Esophagus muscularis mucosa (tissue), 4 donors: ENCODE results near the gene FAM168B. TPM values are rescaled to one million over a fixed set of nuclear protein-coding genes. Genes with fewer than 3 reads are reported as not detected.

ENCODE experiments used
- DNase-seq: peaks from one replicate; pipeline ENCODE4 v3.0.0-alpha.2; 2017; ENCODE audit errors: extremely low spot score
- H3K27ac ChIP-seq, 4 donors: fragments of 200-600 bp; sonication (generic); replicated peaks in 1 of 4; 1 replicate in 3 of 4; 2 replicates in 1 of 4; pipeline ENCODE4 v1.5.1; 2016 to 2019; ENCODE audit warnings: mild to moderate bottlenecking in 1 of 4
- H3K27me3 ChIP-seq, 4 donors: fragments of 200-600 bp; sonication (generic); one replicate each; pipeline versions ENCODE4 v1.5.1 to v1.6.0; 2016 to 2019
- H3K36me3 ChIP-seq, 4 donors: fragments of 200-600 bp; sonication (generic); one replicate each; pipeline ENCODE4 v1.5.1; 2016 to 2019
- H3K4me1 ChIP-seq, 4 donors: fragments of 200-600 bp; sonication (generic); one replicate each; pipeline ENCODE4 v1.5.1; 2016 to 2019
- H3K4me3 ChIP-seq, 4 donors: fragments of 200-600 bp; sonication (generic); 1 replicate in 2 of 4; 2 replicates in 2 of 4; pipeline ENCODE4 v1.5.1; 2016 to 2019; ENCODE audit warnings: mild to moderate bottlenecking in 4 of 4, moderate library complexity in 1 of 4
- H3K9me3 ChIP-seq, 4 donors: fragments of 200-600 bp; sonication (generic); 1 replicate in 3 of 4; 2 replicates in 1 of 4; pipeline ENCODE4 v1.5.1; 2016 to 2019
- EP300 ChIP-seq: sonication (generic); formaldehyde crosslinking; IDR thresholded peaks from one replicate; pipeline ENCODE4 v1.6.1; 2017; ENCODE audit warnings: antibody characterized with exemption
- POLR2A ChIP-seq: fragments of 450-650 bp; IDR thresholded peaks from one replicate; pipeline ENCODE4 v1.6.1; 2017; ENCODE audit warnings: antibody characterized with exemption, moderate library complexity, mild to moderate bottlenecking, low read depth
- POLR2AphosphoS5 ChIP-seq, 2 donors: sonication (generic); formaldehyde crosslinking; IDR thresholded peaks; one replicate each; pipeline ENCODE4 v1.6.1; 2017; ENCODE audit warnings: antibody characterized with exemption in 2 of 2
- WGBS: methylation state at CpG from one replicate; pipeline ENCODE4 v1.1.5; 2018; 5-methylcytosine and 5-hydroxymethylcytosine counted together
- intact Hi-C: fragments of 100-400 bp; cut with DNase I; formaldehyde crosslinking; loops from one replicate; pipeline ENCODE4 v1.15.1; 2023
- total RNA-seq, 4 donors: library from RNA; depleted of rRNA; stranded (reverse); fragments of >200 nt; gene quantifications; one replicate each; pipeline versions ENCODE4 v1.1.0 to v1.2.1, GENCODE V29; 2016
- TF ChIP-seq, protein P1 (sequence below), 3 experiments: fragments of 200-600 bp in 2 of 3; fragments of 450-650 bp in 1 of 3; sonication (generic) in 2 of 3; IDR thresholded peaks; one replicate each; pipeline ENCODE4 v1.5.1; 2017 to 2019; ENCODE audit warnings: antibody characterized with exemption in 3 of 3, mild to moderate bottlenecking in 2 of 3, moderate library complexity in 1 of 3

Gene FAM168B
- total RNA-seq, 4 donors from 2014 or later = 155 to 193 (median 182) TPM

DNA sequence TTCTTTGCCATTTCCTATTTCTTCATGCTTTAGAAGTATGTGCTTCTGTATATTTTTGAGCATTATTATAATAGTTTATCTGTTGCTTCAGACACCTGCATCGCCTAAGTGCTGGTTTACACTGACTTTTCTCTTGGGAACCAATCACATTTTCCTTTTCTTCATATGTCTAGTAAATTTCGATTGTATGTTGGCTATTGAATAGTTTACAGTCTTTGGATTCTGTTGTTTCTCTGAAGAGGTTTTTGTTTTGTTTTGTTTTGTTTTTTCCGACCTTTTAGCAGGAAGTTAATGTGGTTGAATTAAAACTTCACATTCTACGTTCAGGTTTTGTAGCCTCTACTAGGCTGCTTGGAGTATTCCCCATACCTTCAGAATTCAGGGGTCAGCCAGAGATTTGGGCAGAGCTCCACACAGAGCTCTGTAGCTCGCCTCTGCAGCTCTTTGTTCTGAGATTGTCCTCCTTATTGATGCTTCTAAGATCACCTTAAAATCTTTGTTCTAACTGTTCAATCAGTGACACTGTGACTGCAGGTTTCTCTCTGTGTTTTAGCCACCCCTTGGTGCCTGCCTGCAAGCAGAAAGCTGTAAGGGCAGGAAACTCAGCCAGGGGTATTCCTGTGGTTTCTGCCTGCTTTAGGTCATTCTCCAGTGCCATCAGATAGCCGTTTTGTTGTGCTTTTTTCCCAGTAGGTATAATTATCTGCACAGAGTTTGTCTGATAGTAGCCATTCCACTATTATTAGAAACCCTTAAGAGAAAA, 83.4 kb downstream of the FAM168B start:
- TF ChIP-seq POLR2A (no peak), EP300 (no peak), POLR2AphosphoS5 (IDR thresholded peaks at IDR 0.05) (no peak)
- TF ChIP-seq, protein P1, sequence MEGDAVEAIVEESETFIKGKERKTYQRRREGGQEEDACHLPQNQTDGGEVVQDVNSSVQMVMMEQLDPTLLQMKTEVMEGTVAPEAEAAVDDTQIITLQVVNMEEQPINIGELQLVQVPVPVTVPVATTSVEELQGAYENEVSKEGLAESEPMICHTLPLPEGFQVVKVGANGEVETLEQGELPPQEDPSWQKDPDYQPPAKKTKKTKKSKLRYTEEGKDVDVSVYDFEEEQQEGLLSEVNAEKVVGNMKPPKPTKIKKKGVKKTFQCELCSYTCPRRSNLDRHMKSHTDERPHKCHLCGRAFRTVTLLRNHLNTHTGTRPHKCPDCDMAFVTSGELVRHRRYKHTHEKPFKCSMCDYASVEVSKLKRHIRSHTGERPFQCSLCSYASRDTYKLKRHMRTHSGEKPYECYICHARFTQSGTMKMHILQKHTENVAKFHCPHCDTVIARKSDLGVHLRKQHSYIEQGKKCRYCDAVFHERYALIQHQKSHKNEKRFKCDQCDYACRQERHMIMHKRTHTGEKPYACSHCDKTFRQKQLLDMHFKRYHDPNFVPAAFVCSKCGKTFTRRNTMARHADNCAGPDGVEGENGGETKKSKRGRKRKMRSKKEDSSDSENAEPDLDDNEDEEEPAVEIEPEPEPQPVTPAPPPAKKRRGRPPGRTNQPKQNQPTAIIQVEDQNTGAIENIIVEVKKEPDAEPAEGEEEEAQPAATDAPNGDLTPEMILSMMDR (IDR thresholded peaks at IDR 0.05) = no peak
- DNase-seq = peak; percentile 34
- H3K9me3 ChIP-seq = no peaks in the 10 kb centered on the region
- no peaks in the 10 kb centered on the region for H3K4me1 ChIP-seq
- H3K4me3 ChIP-seq = no peak overlapping the region
- 71% methylated on average over 6 of the region's 6 CpGs for WGBS
- intact Hi-C loops = no loop called here
- H3K27me3 ChIP-seq = peaks cover 0 to 27% (median 2%) of the 10 kb centered on the region in 4 donors
- H3K27ac ChIP-seq = no peak overlapping the region
- no peaks in the 10 kb centered on the region for H3K36me3 ChIP-seq

DNA sequence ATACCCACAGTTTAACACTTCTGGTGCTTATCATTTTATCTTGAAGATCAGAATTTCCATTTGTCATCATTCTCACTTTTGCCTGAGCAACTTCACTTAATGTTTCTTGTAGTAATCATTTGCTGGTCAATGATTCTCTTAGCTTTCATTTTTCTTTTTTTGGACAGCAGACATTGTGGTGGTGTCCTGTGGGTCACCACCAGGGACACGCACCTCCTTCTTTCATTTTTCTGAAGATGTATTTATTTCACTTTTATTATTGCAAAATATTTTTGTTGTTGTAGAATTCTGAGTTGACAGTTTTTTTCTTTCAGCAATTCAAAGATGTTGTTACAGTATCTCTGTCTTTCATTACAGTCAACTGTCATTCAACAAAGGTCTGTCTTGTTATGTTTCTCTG, 84.3 kb downstream of the FAM168B start:
- Histone ChIP-seq H3K27ac (no peak overlapping the region), H3K27me3 (peaks cover 0 to 35% (median 2%) of the 10 kb centered on the region in 4 donors), H3K36me3 (no peaks in the 10 kb centered on the region), H3K9me3 (no peaks in the 10 kb centered on the region), H3K4me1 (no peaks in the 10 kb centered on the region), H3K4me3 (no peak overlapping the region)
- no peak for DNase-seq
- no peak for TF ChIP-seq EP300
- TF ChIP-seq, protein P1 (IDR thresholded peaks at IDR 0.05) = no peak
- 85% methylated on average over 1 of the region's 1 CpG for WGBS
- intact Hi-C loops = no loop called here

DNA sequence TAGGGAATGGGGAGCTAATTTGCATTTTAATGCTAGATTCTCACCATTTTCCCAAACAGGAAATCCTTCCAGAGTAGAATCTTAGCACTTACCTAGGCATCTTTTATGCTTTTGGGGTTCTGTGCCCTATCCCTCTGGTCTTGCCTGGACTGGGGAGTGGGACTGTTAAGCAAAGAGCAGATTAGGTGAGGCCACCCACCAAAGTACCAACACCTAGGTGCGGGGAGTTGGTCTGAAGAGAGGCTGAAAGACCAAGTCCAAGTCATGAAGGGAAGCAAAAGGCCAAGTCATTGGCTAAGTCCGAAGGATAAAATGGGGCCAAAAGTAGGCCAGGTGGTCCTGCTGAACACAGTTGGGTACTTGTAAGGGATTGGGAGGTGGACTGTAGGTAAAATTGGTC, 86.7 kb downstream of the FAM168B start:
- TF ChIP-seq POLR2AphosphoS5 (IDR thresholded peaks at IDR 0.05) (no peak), POLR2A (no peak), EP300 (no peak)
- TF ChIP-seq, protein P1 (IDR thresholded peaks at IDR 0.05) = no peak
- intact Hi-C loops = no loop called here
- Histone ChIP-seq H3K27me3 (peaks cover 0 to 27% (median 0%) of the 10 kb centered on the region in 4 donors), H3K4me3 (no peak overlapping the region), H3K27ac (no peak overlapping the region), H3K36me3 (no peaks in the 10 kb centered on the region), H3K4me1 (no peaks in the 10 kb centered on the region), H3K9me3 (no peaks in the 10 kb centered on the region)
- peak; percentile 91 for DNase-seq
- 88% methylated on average over 2 of the region's 2 CpGs for WGBS

DNA sequence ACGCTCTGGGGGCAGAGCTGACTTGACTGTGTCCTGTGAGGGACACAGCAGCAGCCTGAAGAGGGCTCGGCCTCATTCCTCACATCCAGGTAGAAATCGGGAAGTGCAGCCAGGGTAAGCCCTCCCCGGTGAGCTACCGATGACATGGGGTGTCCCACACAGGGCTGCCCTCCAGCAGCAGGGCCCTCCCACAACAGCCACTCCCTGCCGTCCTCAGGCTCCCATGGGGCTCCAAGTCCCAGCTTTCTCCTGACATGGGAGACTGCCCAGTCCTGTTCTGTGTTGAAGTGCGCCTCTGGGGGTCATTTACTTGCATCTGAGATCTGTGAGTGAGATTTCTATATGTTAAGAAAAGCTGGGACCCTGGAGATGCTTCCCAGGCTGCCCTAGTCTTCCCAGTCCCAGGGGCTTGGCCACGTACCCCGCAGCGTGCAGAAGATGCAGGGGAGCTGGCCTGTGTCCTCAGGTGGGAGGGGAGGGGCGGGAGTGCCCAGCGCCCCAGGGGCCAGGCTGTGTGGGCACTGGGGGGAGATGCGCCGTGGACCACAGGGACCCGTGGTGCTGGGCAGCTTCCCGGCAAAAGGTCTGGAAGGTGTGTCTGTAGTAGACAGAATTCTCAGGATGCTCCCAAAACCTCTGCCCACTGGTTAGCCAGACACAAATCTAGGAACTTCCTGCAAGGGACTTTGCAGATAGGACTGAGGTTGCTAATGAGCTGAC, 87.9 kb downstream of the FAM168B start:
- Histone ChIP-seq H3K36me3 (no peaks in the 10 kb centered on the region), H3K9me3 (no peaks in the 10 kb centered on the region), H3K4me3 (no peak overlapping the region), H3K4me1 (no peaks in the 10 kb centered on the region), H3K27me3 (peaks cover 0 to 24% (median 0%) of the 10 kb centered on the region in 4 donors), H3K27ac (no peak overlapping the region)
- WGBS = 71% methylated on average over 8 of the region's 16 CpGs
- intact Hi-C loops = no loop called here
- DNase-seq = peak; percentile 85
- TF ChIP-seq POLR2A (no peak), POLR2AphosphoS5 (IDR thresholded peaks at IDR 0.05) (no peak), EP300 (no peak)
- TF ChIP-seq, protein P1 (IDR thresholded peaks at IDR 0.05) = no peak
